Pericardium fibroblast (primary cell): Measurements from ENCODE around the gene TWIST1. TPM values are rescaled to one million over a fixed set of nuclear protein-coding genes. Genes with fewer than 3 reads are reported as not detected.

Source experiments
- total RNA-seq: library from RNA; depleted of rRNA; stranded (reverse); fragments of >200 nt; gene quantifications from 2 replicates; pipeline ENCODE4 v1.2.3, GENCODE V29; 2015

Gene TWIST1
- 41.0 and 70.1 TPM in 2 replicates for total RNA-seq

GRCh38 chr7:19117091-19117869 lies at the start of gene TWIST1:
Gene TWIST1, minus strand, starts transcription at chr7:19117636. Its CDS starts 315 bp downstream, at chr7:19117321.

GRCh38 chr7:19144661-19145433 lies 27.4 kb upstream of the TWIST1 start, which contains the start of gene FERD3L:
Gene FERD3L, minus strand, starts transcription at chr7:19145421. Its CDS starts 59 bp downstream, at chr7:19145362.

Other genes starting within 250 kb of the TWIST1 start
- not detected in 2 replicates for gene FERD3L, start 27.8 kb upstream of the TWIST1 start, total RNA-seq